ENCODE data around the gene TGFBR3L.

DNA sequence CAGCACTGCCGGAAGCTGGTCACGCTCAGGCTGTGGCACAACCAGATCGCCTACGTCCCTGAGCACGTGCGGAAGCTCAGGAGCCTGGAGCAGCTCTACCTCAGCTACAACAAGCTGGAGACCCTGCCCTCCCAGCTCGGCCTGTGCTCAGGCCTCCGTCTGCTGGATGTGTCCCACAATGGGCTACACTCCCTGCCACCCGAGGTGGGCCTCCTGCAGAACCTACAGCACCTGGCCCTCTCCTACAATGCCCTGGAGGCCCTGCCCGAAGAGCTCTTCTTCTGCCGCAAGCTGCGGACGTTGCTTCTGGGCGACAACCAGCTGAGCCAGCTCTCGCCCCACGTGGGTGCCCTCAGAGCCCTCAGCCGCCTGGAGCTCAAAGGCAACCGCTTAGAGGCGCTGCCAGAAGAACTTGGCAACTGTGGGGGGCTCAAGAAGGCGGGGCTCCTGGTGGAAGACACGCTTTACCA, 14.2 kb upstream of the TGFBR3L start:
- TF ChIP-seq POLR2A (IDR thresholded peaks at IDR 0.05; ENCODE audit: low read depth, low read length) (no peak), SPI1 (IDR thresholded peaks at IDR 0.05; ENCODE audit: low read depth, low read length) (no peak), POU2F2 (IDR thresholded peaks at IDR 0.05; ENCODE audit: low read depth, low read length) (no peak)

Data from GM12891 (cell line).